ENCODE results near the gene TCF12. TPM values are rescaled to one million over a fixed set of nuclear protein-coding genes. Genes with fewer than 3 reads are reported as not detected.

Gene TCF12
- polyA plus RNA-seq, 1 experiment: 447 TPM

GRCh38 chr15:57195326-57195725, 276.9 kb downstream of the TCF12 start:
- no peak for DNase-seq (ENCODE audit: low read depth, low spot score)
- TF ChIP-seq CTCF (IDR thresholded peaks at IDR 0.05; ENCODE audit: low read depth, low read length): no peak
- no peak overlapping the region for H3K27ac ChIP-seq (ENCODE audit: low read depth, low read length)
- CTCF ChIA-PET: interaction anchor here (1.4 kb wide), 1 partner anchor 704 kb away, joined by 4 read pairs; no protein-coding TSS in a partner anchor
- H3K4me3 ChIP-seq (ENCODE audit: low read depth, low read length): no peak overlapping the region
- no peaks in the 10 kb centered on the region for H3K9me3 ChIP-seq (ENCODE audit: control insufficient read depth, insufficient read depth, low read length)
- POLR2A ChIA-PET: no interaction called here
- H3K27me3 ChIP-seq (ENCODE audit: control insufficient read depth, insufficient read depth, low read length): no peaks in the 10 kb centered on the region

GRCh38 chr15:57196865-57197264, 278.4 kb downstream of the TCF12 start:
- H3K27ac ChIP-seq (ENCODE audit: low read depth, low read length): no peak overlapping the region
- TF ChIP-seq CTCF (IDR thresholded peaks at IDR 0.05; ENCODE audit: low read depth, low read length): no peak
- H3K4me3 ChIP-seq (ENCODE audit: low read depth, low read length): no peak overlapping the region
- POLR2A ChIA-PET: interaction anchor here (0.7 kb wide), 1 partner anchor 43 kb away, joined by 5 read pairs; no protein-coding TSS in a partner anchor
- no peaks in the 10 kb centered on the region for H3K9me3 ChIP-seq (ENCODE audit: control insufficient read depth, insufficient read depth, low read length)
- CTCF ChIA-PET: interaction anchor here (0.6 to 1.1 kb wide), 2 partner anchors 16 to 327 kb away, joined by 3 to 4 read pairs; no protein-coding TSS in a partner anchor
- no peaks in the 10 kb centered on the region for H3K27me3 ChIP-seq (ENCODE audit: control insufficient read depth, insufficient read depth, low read length)
- no peak for DNase-seq (ENCODE audit: low read depth, low spot score)

- Histone ChIP-seq H3K4me3 (ENCODE audit: low read depth, low read length) (no peak overlapping the region), H3K27ac (ENCODE audit: low read depth, low read length) (no peak overlapping the region), H3K27me3 (ENCODE audit: control insufficient read depth, insufficient read depth, low read length) (no peaks in the 10 kb centered on the region), H3K9me3 (ENCODE audit: control insufficient read depth, insufficient read depth, low read length) (no peaks in the 10 kb centered on the region)
- no peak for TF ChIP-seq CTCF (IDR thresholded peaks at IDR 0.05; ENCODE audit: low read depth, low read length)
- ChIA-PET POLR2A (no interaction called here), CTCF (interaction anchor here (0.6 to 1.5 kb wide), 5 partner anchors 14 to 344 kb away, joined by 3 to 8 read pairs (median 3); no protein-coding TSS in a partner anchor)
- DNase-seq (ENCODE audit: low read depth, low spot score): no peak
Observed at GRCh38 chr15:57198131-57198530, 279.7 kb downstream of the TCF12 start.

- POLR2A ChIA-PET: no interaction called here
- Histone ChIP-seq H3K27ac (ENCODE audit: low read depth, low read length) (no peak overlapping the region), H3K4me3 (ENCODE audit: low read depth, low read length) (no peak overlapping the region), H3K27me3 (ENCODE audit: control insufficient read depth, insufficient read depth, low read length) (no peaks in the 10 kb centered on the region), H3K9me3 (ENCODE audit: control insufficient read depth, insufficient read depth, low read length) (no peaks in the 10 kb centered on the region)
- DNase-seq (ENCODE audit: low read depth, low spot score): no peak
- no peak for TF ChIP-seq CTCF (IDR thresholded peaks at IDR 0.05; ENCODE audit: low read depth, low read length)
- CTCF ChIA-PET: interaction anchor here (0.6 to 1.5 kb wide), 6 partner anchors 14 to 708 kb away, joined by 3 to 8 read pairs (median 3); no protein-coding TSS in a partner anchor
Observed at GRCh38 chr15:57198654-57199291, 280.3 kb downstream of the TCF12 start.

GRCh38 chr15:57201578-57201977, 283.1 kb downstream of the TCF12 start:
- ChIA-PET POLR2A (no interaction called here), CTCF (no interaction called here)
- Histone ChIP-seq H3K4me3 (ENCODE audit: low read depth, low read length) (no peak overlapping the region), H3K27ac (ENCODE audit: low read depth, low read length) (no peak overlapping the region), H3K9me3 (ENCODE audit: control insufficient read depth, insufficient read depth, low read length) (no peaks in the 10 kb centered on the region), H3K27me3 (ENCODE audit: control insufficient read depth, insufficient read depth, low read length) (no peaks in the 10 kb centered on the region)
- no peak for DNase-seq (ENCODE audit: low read depth, low spot score)
- no peak for TF ChIP-seq CTCF (IDR thresholded peaks at IDR 0.05; ENCODE audit: low read depth, low read length)

All from AG04450 (cell line).